ENCODE results near the gene ZNF101.
"Not testable (repeated sequence)": the region's sequence is repeated elsewhere in the genome, so short reads cannot be mapped to it uniquely, and the experiment has no call there.

ZNF101 gene

GRCh38 chr19:19689023-19689422, 20.4 kb downstream of the ZNF101 start:
- H3K4me3 Mint-ChIP-seq; H3K27ac Mint-ChIP-seq; H3K27me3 Mint-ChIP-seq (ENCODE audit: low read depth); H3K4me1 Mint-ChIP-seq (ENCODE audit: low read depth); DNase-seq (ENCODE audit: low spot score): not testable (repeated sequence)
- H3K36me3 Mint-ChIP-seq (ENCODE audit: low read depth), result peaks cover 28% of the 10 kb centered on the region
- H3K9me3 Mint-ChIP-seq, result peaks cover 22% of the 10 kb centered on the region

DNA sequence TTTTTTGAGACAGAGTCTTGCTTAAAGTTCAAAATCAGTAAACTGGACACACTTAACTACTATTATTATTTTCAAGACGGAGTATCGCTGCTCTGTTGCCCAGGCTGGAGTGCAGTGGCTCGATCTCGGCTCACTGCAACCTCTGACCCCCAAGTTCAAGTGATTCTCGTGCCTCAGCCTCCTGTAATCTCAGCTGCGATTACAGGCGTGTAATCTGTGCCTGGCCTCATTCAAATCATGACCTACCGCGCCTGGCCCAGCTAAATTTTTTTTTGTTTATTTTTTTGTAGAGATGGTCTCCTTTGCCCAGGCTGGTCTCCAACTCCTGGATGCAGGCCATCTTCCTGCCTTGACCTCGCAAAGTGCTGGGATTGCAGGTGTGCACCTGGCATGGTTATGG, 23.0 kb downstream of the ZNF101 start:
- H3K9me3 Mint-ChIP-seq, result peaks cover 14% of the 10 kb centered on the region
- no peak for DNase-seq (ENCODE audit: low spot score)
- no peak overlapping the region for H3K4me3 Mint-ChIP-seq
- no peaks in the 10 kb centered on the region for H3K4me1 Mint-ChIP-seq (ENCODE audit: low read depth)
- no peak overlapping the region for H3K27ac Mint-ChIP-seq
- peaks cover 16% of the 10 kb centered on the region for H3K36me3 Mint-ChIP-seq (ENCODE audit: low read depth)
- no peaks in the 10 kb centered on the region for H3K27me3 Mint-ChIP-seq (ENCODE audit: low read depth)

- Mint-ChIP-seq H3K36me3 (ENCODE audit: low read depth) (peaks cover 6% of the 10 kb centered on the region), H3K4me1 (ENCODE audit: low read depth) (no peaks in the 10 kb centered on the region), H3K27ac (no peak overlapping the region), H3K27me3 (ENCODE audit: low read depth) (no peaks in the 10 kb centered on the region), H3K9me3 (peaks cover 30% of the 10 kb centered on the region), H3K4me3 (no peak overlapping the region)
- DNase-seq (ENCODE audit: low spot score), result no peak
These were observed 27.7 kb downstream of the ZNF101 start for GRCh38 chr19:19696386-19696785.

DNA sequence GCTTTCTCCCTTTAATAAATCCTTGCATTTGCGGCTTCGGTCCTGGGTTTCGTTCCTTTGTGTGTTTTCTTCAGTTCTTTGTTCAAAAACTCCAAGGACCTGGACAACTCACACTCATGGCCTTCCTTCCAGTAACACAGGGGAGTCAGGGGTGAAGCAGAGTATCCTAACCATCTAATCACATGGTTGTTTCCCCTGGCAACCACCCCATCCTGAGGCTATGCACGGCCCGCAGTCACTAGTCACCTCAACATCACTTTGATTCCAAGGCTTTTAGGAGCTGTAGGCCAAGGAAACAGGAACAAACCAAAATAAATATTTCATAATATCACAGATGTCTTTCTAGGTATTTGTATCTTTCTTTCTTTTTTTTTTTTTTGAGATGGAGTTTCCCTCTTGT, 28.9 kb downstream of the ZNF101 start:
- H3K4me1 Mint-ChIP-seq (ENCODE audit: low read depth), result no peaks in the 10 kb centered on the region
- H3K4me3 Mint-ChIP-seq, result no peak overlapping the region
- H3K27ac Mint-ChIP-seq, result no peak overlapping the region
- H3K36me3 Mint-ChIP-seq (ENCODE audit: low read depth), result peaks cover 6% of the 10 kb centered on the region
- DNase-seq (ENCODE audit: low spot score), result no peak
- H3K27me3 Mint-ChIP-seq (ENCODE audit: low read depth), result no peaks in the 10 kb centered on the region
- H3K9me3 Mint-ChIP-seq, result peaks cover 30% of the 10 kb centered on the region

GRCh38 chr19:19700493-19700892, 31.9 kb downstream of the ZNF101 start:
- DNase-seq (ENCODE audit: low spot score); H3K27ac Mint-ChIP-seq; H3K4me3 Mint-ChIP-seq; H3K27me3 Mint-ChIP-seq (ENCODE audit: low read depth); H3K4me1 Mint-ChIP-seq (ENCODE audit: low read depth); H3K36me3 Mint-ChIP-seq (ENCODE audit: low read depth): not testable (repeated sequence)
- H3K9me3 Mint-ChIP-seq, result peaks cover 41% of the 10 kb centered on the region

DNA sequence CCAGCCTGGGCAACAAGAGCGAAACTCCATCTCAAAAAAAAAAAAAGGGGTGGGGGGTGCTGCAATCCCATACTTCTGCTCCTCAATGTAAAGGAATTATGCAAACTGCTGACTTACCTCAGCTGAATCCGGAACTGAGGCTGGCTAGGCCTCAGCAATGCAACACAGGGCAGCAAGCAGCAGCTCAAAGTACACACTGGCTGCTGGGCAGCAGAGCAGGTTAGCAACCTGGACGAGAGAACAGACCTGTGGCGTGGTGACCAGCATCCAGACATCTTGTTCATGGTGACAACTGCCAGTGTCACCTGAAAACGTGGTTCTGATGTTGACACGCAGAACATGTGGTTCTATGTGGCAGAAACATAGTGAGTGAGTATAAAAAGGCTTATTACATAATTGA, 36.2 kb downstream of the ZNF101 start:
- Mint-ChIP-seq H3K4me3 (no peak overlapping the region), H3K9me3 (peaks cover 61% of the 10 kb centered on the region), H3K27me3 (ENCODE audit: low read depth) (no peaks in the 10 kb centered on the region), H3K27ac (no peak overlapping the region), H3K36me3 (ENCODE audit: low read depth) (peaks cover 24% of the 10 kb centered on the region), H3K4me1 (ENCODE audit: low read depth) (no peaks in the 10 kb centered on the region)
- no peak for DNase-seq (ENCODE audit: low spot score)

- Mint-ChIP-seq H3K9me3 (peaks cover 73% of the 10 kb centered on the region), H3K27ac (no peak overlapping the region), H3K4me3 (no peak overlapping the region), H3K27me3 (ENCODE audit: low read depth) (no peaks in the 10 kb centered on the region), H3K36me3 (ENCODE audit: low read depth) (peaks cover 68% of the 10 kb centered on the region), H3K4me1 (ENCODE audit: low read depth) (no peaks in the 10 kb centered on the region)
- no peak for DNase-seq (ENCODE audit: low spot score)
These were observed 41.9 kb downstream of the ZNF101 start for GRCh38 chr19:19710506-19710905.

DNA sequence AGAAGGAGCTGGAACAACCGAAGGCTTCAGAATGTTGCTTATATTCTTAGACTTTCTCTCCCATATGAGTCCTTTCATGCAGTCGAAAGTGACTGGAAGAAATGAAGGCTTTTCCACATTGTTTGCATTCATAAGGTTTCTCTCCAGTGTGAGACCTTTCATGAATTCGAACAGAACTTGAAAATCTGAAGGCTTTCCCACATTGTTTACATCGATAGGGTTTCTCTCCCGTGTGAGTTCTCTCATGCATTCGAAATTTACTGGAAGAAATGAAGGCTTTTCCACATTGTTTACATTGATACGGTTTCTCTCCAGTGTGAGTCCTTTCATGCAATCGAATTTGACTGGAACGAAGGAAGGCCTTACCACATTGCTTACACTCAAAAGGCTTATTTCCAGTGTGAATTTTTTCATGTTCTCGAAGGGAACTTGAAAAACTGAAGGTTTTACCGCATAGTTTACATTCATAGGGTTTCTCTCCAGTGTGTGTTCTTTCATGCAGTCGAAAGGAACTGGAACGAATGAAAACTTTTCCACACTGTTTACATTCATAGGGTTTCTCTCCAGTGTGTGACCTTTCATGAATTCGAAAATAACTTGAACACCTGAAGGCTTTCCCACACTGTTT, 42.8 kb downstream of the ZNF101 start:
- no peak for DNase-seq (ENCODE audit: low spot score)
- H3K4me3 Mint-ChIP-seq, result no peak overlapping the region
- no peaks in the 10 kb centered on the region for H3K27me3 Mint-ChIP-seq (ENCODE audit: low read depth)
- H3K36me3 Mint-ChIP-seq (ENCODE audit: low read depth), result peaks cover 72% of the 10 kb centered on the region
- H3K4me1 Mint-ChIP-seq (ENCODE audit: low read depth), result no peaks in the 10 kb centered on the region
- H3K9me3 Mint-ChIP-seq, result peaks cover 74% of the 10 kb centered on the region
- no peak overlapping the region for H3K27ac Mint-ChIP-seq

GRCh38 chr19:19711934-19712828, 43.5 kb downstream of the ZNF101 start:
- peaks cover 77% of the 10 kb centered on the region for H3K36me3 Mint-ChIP-seq (ENCODE audit: low read depth)
- no peaks in the 10 kb centered on the region for H3K4me1 Mint-ChIP-seq (ENCODE audit: low read depth)
- DNase-seq (ENCODE audit: low spot score), result no peak
- H3K27ac Mint-ChIP-seq, result no peak overlapping the region
- H3K27me3 Mint-ChIP-seq (ENCODE audit: low read depth), result no peaks in the 10 kb centered on the region
- no peak overlapping the region for H3K4me3 Mint-ChIP-seq
- H3K9me3 Mint-ChIP-seq, result peaks cover 74% of the 10 kb centered on the region

DNA sequence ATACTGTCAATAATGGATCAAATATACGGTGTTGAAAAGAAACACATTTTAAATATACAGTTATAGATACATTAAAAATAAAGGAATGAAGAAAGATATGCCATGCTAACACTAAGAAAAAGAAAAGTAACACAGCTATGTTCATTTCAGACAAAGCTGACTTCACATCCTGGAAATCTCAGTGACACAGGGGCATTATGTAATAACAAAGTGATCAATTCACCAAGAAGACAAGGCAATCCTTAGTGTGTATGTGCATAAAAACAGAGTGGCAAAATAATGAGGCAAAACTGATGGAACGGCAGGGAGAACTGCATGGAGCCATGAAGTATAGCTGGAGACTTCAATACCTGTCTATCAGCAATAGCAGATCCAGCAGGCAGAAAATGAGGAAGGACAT, 51.2 kb downstream of the ZNF101 start:
- H3K27me3 Mint-ChIP-seq (ENCODE audit: low read depth), result no peaks in the 10 kb centered on the region
- no peak for DNase-seq (ENCODE audit: low spot score)
- no peak overlapping the region for H3K4me3 Mint-ChIP-seq
- H3K27ac Mint-ChIP-seq, result no peak overlapping the region
- peaks cover 61% of the 10 kb centered on the region for H3K36me3 Mint-ChIP-seq (ENCODE audit: low read depth)
- peaks cover 88% of the 10 kb centered on the region for H3K9me3 Mint-ChIP-seq
- H3K4me1 Mint-ChIP-seq (ENCODE audit: low read depth), result no peaks in the 10 kb centered on the region

GRCh38 chr19:19721896-19722295, 53.3 kb downstream of the ZNF101 start:
- DNase-seq (ENCODE audit: low spot score), result no peak
- Mint-ChIP-seq H3K4me1 (ENCODE audit: low read depth) (no peaks in the 10 kb centered on the region), H3K4me3 (no peak overlapping the region), H3K27me3 (ENCODE audit: low read depth) (no peaks in the 10 kb centered on the region), H3K9me3 (peaks cover 90% of the 10 kb centered on the region), H3K36me3 (ENCODE audit: low read depth) (peaks cover 58% of the 10 kb centered on the region), H3K27ac (no peak overlapping the region)

DNA sequence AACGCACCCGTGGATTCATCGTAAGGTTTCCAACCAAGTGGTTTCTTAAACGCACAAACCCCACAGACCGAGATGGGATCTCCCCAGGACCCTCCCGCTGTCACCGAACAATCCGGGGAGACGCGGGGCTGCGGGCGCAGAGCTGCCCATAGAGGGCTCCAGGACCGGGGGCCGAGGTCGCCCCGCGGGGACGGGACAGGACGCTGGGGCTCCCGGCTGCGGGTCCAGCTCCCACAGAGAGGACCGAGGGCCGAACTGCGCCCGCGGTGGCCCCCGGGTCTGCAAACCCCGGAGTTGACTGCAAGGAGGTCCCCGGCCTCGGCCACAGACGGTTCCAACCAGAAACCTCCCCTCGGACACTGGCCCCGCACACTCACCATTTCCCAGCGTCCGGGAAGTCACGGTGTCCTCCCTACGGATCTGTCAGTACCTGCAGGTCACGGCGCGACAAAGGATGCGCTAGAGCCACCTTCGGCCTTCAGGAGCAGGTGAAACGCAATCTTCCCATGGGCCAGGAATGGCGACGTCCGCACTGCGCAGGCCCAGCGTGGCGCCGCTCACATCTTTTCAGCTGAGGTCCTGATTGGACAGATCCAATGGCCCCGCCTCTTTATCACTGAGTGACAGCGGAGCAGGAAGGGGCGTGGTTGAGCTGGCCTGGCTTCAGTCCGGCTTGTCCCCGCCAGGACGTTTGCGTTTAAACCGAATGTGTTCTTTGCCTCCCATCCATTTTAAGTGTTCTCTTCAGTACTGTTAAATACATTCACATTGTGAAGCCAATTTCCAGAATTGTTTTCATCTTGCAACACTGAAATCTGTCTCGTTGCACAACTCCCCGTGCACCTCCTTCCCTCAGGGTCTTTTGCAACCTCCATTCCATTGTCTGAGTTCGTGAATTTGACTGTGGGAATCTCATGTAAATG, 64.2 kb downstream of the ZNF101 start, which contains the start of gene ZNF14:
Gene ZNF14, minus strand, starts transcription at position 534 of the 923 bp plus-strand sequence. Its CDS starts 154 bp downstream, at position 380.
- Mint-ChIP-seq H3K27me3 (ENCODE audit: low read depth) (no peaks in the 10 kb centered on the region), H3K27ac (peak within 1 kb of the TSS; percentile 93), H3K36me3 (ENCODE audit: low read depth) (peaks cover 46% of the 10 kb centered on the region), H3K4me1 (ENCODE audit: low read depth) (peaks cover 10% of the 10 kb centered on the region), H3K4me3 (peak within 1 kb of the TSS; percentile 99), H3K9me3 (peaks cover 37% of the 10 kb centered on the region)
- peak; percentile 88 for DNase-seq (ENCODE audit: low spot score)
